Endothelial cell of umbilical vein (primary cell): ENCODE results near the gene SHISA9. TPM values are rescaled to one million over a fixed set of nuclear protein-coding genes. Genes with fewer than 3 reads are reported as not detected.

Experiments used
- BruUV-seq: library from RNA; stranded (reverse); fragments of 400-500 nt; replicated peaks from 2 replicates; lab custom pipeline; 2021; lab: Mats Ljungman, UMichigan
- CTCF ChIA-PET: fragments of 300-600, 350-600 bp; sonication (Branson Sonifier 250); formaldehyde crosslinking; loops from one replicate; lab custom pipeline; 2021; ENCODE audit warnings: antibody characterized with exemption, inconsistent platforms; lab: Charles Lee
- POLR2A ChIA-PET: fragments of 300-600, 350-600 bp; sonication (Branson Sonifier 250); formaldehyde crosslinking; loops from one replicate; lab custom pipeline; 2021; ENCODE audit warnings: antibody characterized with exemption, inconsistent platforms; lab: Charles Lee
- DNase-seq: peaks from one replicate; pipeline ENCODE4 v3.0.0-alpha.2; 2011; ENCODE audit warnings: low read depth, low spot score
- FAIRE-seq: peaks from 2 replicates; lab custom pipeline; 2011; peaks lifted over from hg19 to GRCh38; lab: Jason Lieb, UNC
- H2AFZ ChIP-seq: 2 replicates; pipeline ENCODE4 v1.6.0; 2012; ENCODE audit warnings: low read depth, low read length, control low read depth, inconsistent platforms
- H3K27ac ChIP-seq: 2 replicates; pipeline ENCODE4 v1.5.1; 2011; ENCODE audit warnings: low read depth, mild to moderate bottlenecking, control low read depth, low read length, moderate library complexity; ENCODE audit not compliant: insufficient read depth
- H3K27me3 ChIP-seq, 2 experiments: 2 replicates each; pipeline versions ENCODE4 v1.6.0 to v1.6.1; 2011; ENCODE audit warnings: low read length in 2 of 2, mixed read lengths in 1 of 2; ENCODE audit not compliant: control insufficient read depth in 2 of 2, insufficient read depth in 2 of 2
- H3K36me3 ChIP-seq, 2 experiments: 2 replicates in 1 of 2; 3 replicates in 1 of 2; pipeline ENCODE4 v1.5.1; 2011; ENCODE audit warnings: low read length in 2 of 2, mild to moderate bottlenecking in 1 of 2, moderate library complexity in 1 of 2; ENCODE audit not compliant: control insufficient read depth in 2 of 2, insufficient read depth in 2 of 2; ENCODE audit errors: extremely low read depth in 1 of 2
- H3K4me1 ChIP-seq: 3 replicates; pipeline ENCODE4 v1.5.1; 2011; ENCODE audit warnings: mild to moderate bottlenecking, low read length; ENCODE audit not compliant: control insufficient read depth, insufficient read depth; ENCODE audit errors: extremely low read depth
- H3K4me2 ChIP-seq: 2 replicates; pipeline ENCODE4 v1.6.1; 2011; ENCODE audit warnings: low read length, control low read depth, mixed read lengths; ENCODE audit not compliant: insufficient read depth
- H3K4me3 ChIP-seq, 3 experiments: fragments of 200-600 bp in 1 of 3; sonication (generic), shearing (Covaris generic) in 1 of 3; replicated peaks in 1 of 3; 2 replicates each; pipeline ENCODE4 v1.5.1; 2011 to 2016; ENCODE audit warnings: control low read depth in 3 of 3, low read length in 3 of 3, mild to moderate bottlenecking in 2 of 3, inconsistent platforms in 1 of 3, low read depth in 1 of 3, moderate library complexity in 1 of 3; ENCODE audit not compliant: insufficient read depth in 1 of 3
- H3K79me2 ChIP-seq: 2 replicates; pipeline ENCODE4 v1.6.0; 2012; ENCODE audit warnings: low read length, inconsistent platforms; ENCODE audit not compliant: control insufficient read depth, insufficient read depth
- H3K9ac ChIP-seq: replicated peaks from 2 replicates; pipeline ENCODE3; 2011; ENCODE audit warnings: low read length, control low read depth; ENCODE audit not compliant: insufficient read depth; ENCODE audit errors: extremely low read depth
- H3K9me1 ChIP-seq: replicated peaks from 3 replicates; pipeline ENCODE4 v1.6.0; 2011; ENCODE audit warnings: mild to moderate bottlenecking, low read length; ENCODE audit not compliant: control insufficient read depth, insufficient read depth; ENCODE audit errors: extremely low read depth
- H3K9me3 ChIP-seq: replicated peaks from 2 replicates; pipeline ENCODE4 v1.5.1; 2012; ENCODE audit warnings: low read length, inconsistent platforms; ENCODE audit not compliant: control insufficient read depth, insufficient read depth
- H4K20me1 ChIP-seq: replicated peaks from 2 replicates; pipeline ENCODE3; 2011; ENCODE audit warnings: mild to moderate bottlenecking, low read length; ENCODE audit not compliant: control insufficient read depth, insufficient read depth; ENCODE audit errors: extremely low read depth
- CTCF ChIP-seq, 2 donors: IDR thresholded peaks; 1 replicate in 1 of 2; 2 replicates in 1 of 2; pipeline ENCODE4 v1.5.1; 2011; ENCODE audit warnings: low read length in 2 of 2, mild to moderate bottlenecking in 2 of 2, moderate library complexity in 2 of 2, control low read depth in 1 of 2, inconsistent platforms in 1 of 2, low read depth in 1 of 2; ENCODE audit not compliant: insufficient read depth in 1 of 2; ENCODE audit errors: extremely low read depth in 1 of 2
- EZH2 ChIP-seq: IDR thresholded peaks from 2 replicates; pipeline ENCODE4 v1.6.1; 2012; ENCODE audit warnings: borderline replicate concordance, low read depth, mild to moderate bottlenecking, moderate library complexity, low read length, inconsistent platforms; ENCODE audit not compliant: severe bottlenecking
- FOS ChIP-seq: IDR thresholded peaks from 2 replicates; pipeline ENCODE4 v1.6.1; 2011; ENCODE audit warnings: mild to moderate bottlenecking, low read length, moderate library complexity, borderline replicate concordance; ENCODE audit not compliant: insufficient read depth
- GATA2 ChIP-seq: IDR thresholded peaks from 2 replicates; pipeline ENCODE4 v1.7.0; 2011; ENCODE audit warnings: low read depth, mild to moderate bottlenecking, moderate library complexity, mixed read lengths, low read length; ENCODE audit not compliant: insufficient read length, insufficient read depth
- JUN ChIP-seq: IDR thresholded peaks from 2 replicates; pipeline ENCODE4 v1.6.1; 2011; ENCODE audit warnings: borderline replicate concordance, low read depth; ENCODE audit not compliant: insufficient read length, insufficient read depth
- MAX ChIP-seq: IDR thresholded peaks from 2 replicates; pipeline ENCODE4 v1.6.1; 2011; ENCODE audit not compliant: insufficient read depth, insufficient read length
- MYC ChIP-seq: IDR thresholded peaks from one replicate; pipeline ENCODE4 v1.6.1; 2011; ENCODE audit warnings: mild to moderate bottlenecking, low read depth, low read length
- POLR2A ChIP-seq: IDR thresholded peaks from 2 replicates; pipeline ENCODE4 v1.6.1; 2012; ENCODE audit warnings: low read depth, mild to moderate bottlenecking, control low read depth, low read length
- POLR2AphosphoS5 ChIP-seq: IDR thresholded peaks from 2 replicates; pipeline ENCODE4 v1.6.1; 2012; ENCODE audit warnings: low read depth, mild to moderate bottlenecking, control low read depth, low read length, moderate library complexity; ENCODE audit not compliant: insufficient read depth
- dilution Hi-C: fragments of 300-500 bp; cut with MboI; formaldehyde crosslinking; loops from one replicate; pipeline ENCODE4 v1.15.0; 2019; ENCODE audit warnings: low sequenced_read_pairs; ENCODE audit not compliant: extremely low pct_ligation_motif_present
- intact Hi-C: fragments of 100-400 bp; cut with micrococcal nuclease; formaldehyde crosslinking; loops from one replicate; pipeline ENCODE4 v1.10.0; 2022
- polyA plus RNA-seq, 4 experiments: library from polyadenylated mRNA; depleted of rRNA in 3 of 4; stranded (reverse) in 3 of 4; unstranded in 1 of 4; fragments of >200 nt; gene quantifications; 2 replicates each; pipeline versions ENCODE4 v1.2.1 to v1.2.3, GENCODE V29; 2011 to 2012; ENCODE audit warnings: missing spikeins in 1 of 4
- total RNA-seq: library from RNA; stranded (reverse); gene quantifications from 2 replicates; pipeline ENCODE4 v1.2.3, GENCODE V29; 2021

SHISA9 gene
- total and polyA plus RNA-seq, 2 donors (not counting 3 experiments of a cell fraction or from before 2014, with no cell fraction given) = not detected

GRCh38 chr16:13238182-13238581 is 336.8 kb downstream of the SHISA9 start:
- Histone ChIP-seq H2AFZ (no peak overlapping the region), H3K27me3 (no peaks in the 10 kb centered on the region), H3K4me3 (no peak overlapping the region), H4K20me1 (no peaks in the 10 kb centered on the region), H3K4me2 (no peak overlapping the region), H3K36me3 (no peaks in the 10 kb centered on the region), H3K27ac (no peak overlapping the region), H3K9me3 (peaks cover 6% of the 10 kb centered on the region), H3K9me1 (no peaks in the 10 kb centered on the region), H3K4me1 (no peaks in the 10 kb centered on the region), H3K79me2 (no peaks in the 10 kb centered on the region), H3K9ac (no peak overlapping the region)
- ChIA-PET POLR2A (no interaction called here), CTCF (interaction anchor here (0.6 kb wide), 1 partner anchor 144 kb away, joined by 4 read pairs; no protein-coding TSS in a partner anchor)
- no peak for DNase-seq
- FAIRE-seq = no peak
- no TSS peak for BruUV-seq
- dilution Hi-C loops = no loop called here
- intact Hi-C loops = no loop called here
- no peak for TF ChIP-seq GATA2
- no peak for TF ChIP-seq FOS
- no peak for TF ChIP-seq EZH2
- TF ChIP-seq MAX = no peak
- no peak for TF ChIP-seq JUN
- TF ChIP-seq MYC = no peak
- TF ChIP-seq CTCF (IDR thresholded peaks at IDR 0.05; ENCODE audit: extremely low read depth in 1 of 2, insufficient read depth in 1 of 2, low read depth in 1 of 2, low read length in 2 of 2) = no peak
- no peak for TF ChIP-seq POLR2A
- TF ChIP-seq POLR2AphosphoS5 = no peak
